Smooth muscle cell (in vitro differentiated cells): ENCODE data around the gene DENND1A. TPM values are rescaled to one million over a fixed set of nuclear protein-coding genes. Genes with fewer than 3 reads are reported as not detected.
A peak's percentile ranks its signal among the peaks of the same experiment; 100 is the strongest.

Experiments
- DNase-seq: peaks from one replicate; lab custom pipeline; 2025; ENCODE audit not compliant: unreplicated experiment; lab: John Stamatoyannopoulos, UW
- H2AFZ ChIP-seq: fragments of 200-600 bp; sonication (generic); 2 replicates; pipeline ENCODE4 v1.6.0; 2016; ENCODE audit warnings: antibody characterized with exemption, low read depth, mild to moderate bottlenecking
- H3F3A ChIP-seq: fragments of 200-600 bp; sonication (generic); 2 replicates; pipeline ENCODE4 v1.6.0; 2017; ENCODE audit warnings: antibody characterized with exemption, low read depth
- H3K27ac ChIP-seq: fragments of 200-600 bp; sonication (generic); 2 replicates; pipeline ENCODE4 v1.5.1; 2016; ENCODE audit warnings: low read depth, mild to moderate bottlenecking
- H3K27me3 ChIP-seq: fragments of 200-600 bp; sonication (generic); 2 replicates; pipeline ENCODE4 v1.6.1; 2016; ENCODE audit warnings: low read depth, mild to moderate bottlenecking
- H3K36me3 ChIP-seq: fragments of 200-600 bp; sonication (generic); 2 replicates; pipeline ENCODE4 v1.5.1; 2016; ENCODE audit warnings: low read depth
- H3K4me1 ChIP-seq: fragments of 200-600 bp; sonication (generic); 2 replicates; pipeline ENCODE4 v1.5.1; 2016; ENCODE audit warnings: low read depth
- H3K4me2 ChIP-seq: fragments of 200-600 bp; sonication (generic); 2 replicates; pipeline ENCODE4 v1.6.0; 2016; ENCODE audit warnings: mild to moderate bottlenecking
- H3K4me3 ChIP-seq: fragments of 200-600 bp; sonication (generic); 2 replicates; pipeline ENCODE4 v1.5.1; 2016; ENCODE audit warnings: mild to moderate bottlenecking
- H3K79me2 ChIP-seq: fragments of 200-600 bp; sonication (generic); 2 replicates; pipeline ENCODE4 v1.6.0; 2016; ENCODE audit warnings: low read depth, mild to moderate bottlenecking
- H3K9ac ChIP-seq: fragments of 200-600 bp; sonication (generic); 2 replicates; pipeline ENCODE4 v1.6.0; 2016; ENCODE audit warnings: low read depth
- H3K9me3 ChIP-seq: fragments of 200-600 bp; sonication (generic); replicated peaks from 2 replicates; pipeline ENCODE4 v1.5.1; 2016; ENCODE audit warnings: low read depth
- H4K20me1 ChIP-seq: fragments of 200-600 bp; sonication (generic); 2 replicates; pipeline ENCODE4 v1.6.0; 2016; ENCODE audit warnings: low read depth
- CTCF ChIP-seq: fragments of 200-600 bp; sonication (generic); IDR thresholded peaks from 2 replicates; pipeline ENCODE4 v1.5.1; 2017; ENCODE audit warnings: borderline replicate concordance, mild to moderate bottlenecking, antibody characterized with exemption; ENCODE audit not compliant: insufficient read depth, poor library complexity, severe bottlenecking
- WGBS: methylation state at CpG from one replicate; pipeline ENCODE4 v1.1.7; 2016; ENCODE audit warnings: low lambda C conversion rate; 5-methylcytosine and 5-hydroxymethylcytosine counted together
- polyA plus RNA-seq: library from polyadenylated mRNA; unstranded; fragments of >200 nt; fragmentation: Nextera tagmentation; extraction: Ambion mirVana; gene quantifications from 2 replicates; pipeline ENCODE4 v1.2.1, GENCODE V29; 2016
- total RNA-seq: library from RNA; depleted of rRNA; stranded (reverse); fragments of >200 nt; gene quantifications from 2 replicates; pipeline ENCODE4 v1.2.3, GENCODE V29; 2014

DENND1A gene
- total and polyA plus RNA-seq, 2 experiments from 2014 or later: 8.1 to 20.2 TPM

DNA sequence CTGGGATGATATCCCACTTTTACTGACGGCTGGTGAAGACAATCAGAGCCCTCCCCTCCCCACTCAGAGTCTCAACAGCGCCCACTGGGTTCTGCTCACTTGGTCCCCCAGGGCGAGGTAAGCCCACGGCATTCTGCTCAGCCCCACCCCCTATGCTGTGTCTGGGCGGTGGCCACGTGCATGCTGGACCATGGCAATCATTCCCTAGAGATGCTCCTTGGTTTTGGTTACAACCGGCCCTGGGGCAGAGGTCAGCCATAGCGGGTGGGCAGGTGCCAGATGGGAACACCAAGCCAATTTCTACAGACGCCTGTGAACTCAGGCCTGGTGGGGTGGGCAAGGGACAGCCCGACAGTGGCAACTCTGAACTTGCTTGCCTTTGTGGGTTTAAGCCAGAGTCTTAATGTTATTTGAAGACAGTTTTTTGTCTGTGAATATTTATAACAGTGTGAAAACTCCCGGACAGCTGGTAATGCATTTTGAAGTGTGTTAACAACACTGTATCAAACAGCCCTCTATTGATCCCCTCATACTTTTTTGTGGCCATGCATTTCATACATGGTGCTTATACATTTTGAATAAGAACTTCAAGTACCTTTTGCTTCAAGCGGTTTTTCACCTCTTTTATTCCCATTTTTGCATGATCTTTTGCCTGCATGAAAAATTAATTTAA, 479.7 kb downstream of the DENND1A start:
- no peak overlapping the region for H3K4me2 ChIP-seq
- no peak for DNase-seq
- H3K36me3 ChIP-seq: no peaks in the 10 kb centered on the region
- no peaks in the 10 kb centered on the region for H3F3A ChIP-seq
- 93% methylated on average over 12 of the region's 12 CpGs for WGBS
- no peak overlapping the region for H3K4me3 ChIP-seq
- H3K9me3 ChIP-seq: no peaks in the 10 kb centered on the region
- no peak overlapping the region for H3K9ac ChIP-seq
- no peak overlapping the region for H2AFZ ChIP-seq
- no peaks in the 10 kb centered on the region for H4K20me1 ChIP-seq
- H3K27me3 ChIP-seq: no peaks in the 10 kb centered on the region
- no peak overlapping the region for H3K27ac ChIP-seq
- TF ChIP-seq CTCF: no peak
- H3K79me2 ChIP-seq: no peaks in the 10 kb centered on the region
- peaks cover 7% of the 10 kb centered on the region for H3K4me1 ChIP-seq

GRCh38 chr9:123447934-123448646, 481.8 kb downstream of the DENND1A start:
- H3K9ac ChIP-seq: no peak overlapping the region
- H3K4me3 ChIP-seq: no peak overlapping the region
- DNase-seq: no peak
- no peaks in the 10 kb centered on the region for H3F3A ChIP-seq
- H3K9me3 ChIP-seq: no peaks in the 10 kb centered on the region
- no peak overlapping the region for H3K27ac ChIP-seq
- H4K20me1 ChIP-seq: no peaks in the 10 kb centered on the region
- no peak for TF ChIP-seq CTCF
- peaks cover 7% of the 10 kb centered on the region for H3K4me1 ChIP-seq
- H3K4me2 ChIP-seq: no peak overlapping the region
- no peaks in the 10 kb centered on the region for H3K79me2 ChIP-seq
- WGBS: 85% methylated on average over 9 of the region's 9 CpGs
- H2AFZ ChIP-seq: no peak overlapping the region
- no peaks in the 10 kb centered on the region for H3K36me3 ChIP-seq
- no peaks in the 10 kb centered on the region for H3K27me3 ChIP-seq

DNA sequence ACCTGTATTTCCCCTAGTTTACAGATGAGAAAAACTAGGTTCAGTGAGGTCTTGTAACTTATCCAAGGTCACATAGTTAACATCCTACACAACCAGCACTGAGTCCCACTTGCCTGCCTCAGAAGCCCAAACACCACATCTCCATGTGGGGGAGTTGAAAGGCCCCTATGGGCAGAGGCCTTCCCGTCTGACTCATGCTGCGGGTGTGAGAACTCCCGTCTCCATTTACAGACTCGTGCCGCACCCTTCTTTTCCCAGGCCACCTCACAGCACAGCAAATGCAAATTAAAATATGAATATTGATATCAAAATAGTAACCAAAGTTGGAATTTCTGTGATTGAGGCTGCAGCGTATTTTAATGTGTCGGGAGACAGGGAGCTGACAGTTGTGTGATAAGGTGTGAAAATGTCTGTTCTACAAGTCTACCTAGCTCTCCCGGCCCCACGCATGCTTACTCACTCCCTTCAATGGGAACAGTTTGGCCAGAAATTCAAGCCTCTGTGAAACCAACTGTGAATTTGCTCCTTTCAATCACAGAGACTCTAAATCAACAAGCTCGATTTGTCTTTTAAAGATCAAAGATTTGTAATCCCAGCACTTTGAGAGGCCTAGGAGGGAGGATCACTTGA, 483.8 kb downstream of the DENND1A start:
- Histone ChIP-seq H3K4me1 (peaks cover 7% of the 10 kb centered on the region), H3K27me3 (no peaks in the 10 kb centered on the region), H3F3A (no peaks in the 10 kb centered on the region), H2AFZ (no peak overlapping the region), H3K4me3 (no peak overlapping the region), H3K9me3 (no peaks in the 10 kb centered on the region), H3K79me2 (no peaks in the 10 kb centered on the region), H3K36me3 (no peaks in the 10 kb centered on the region), H3K9ac (no peak overlapping the region), H3K27ac (no peak overlapping the region), H3K4me2 (peak overlapping the region; percentile 66), H4K20me1 (no peaks in the 10 kb centered on the region)
- TF ChIP-seq CTCF: no peak
- DNase-seq: no peak
- 35% methylated on average over 10 of the region's 10 CpGs for WGBS
